ENCODE data around the gene PDSS2. TPM values are rescaled to one million over a fixed set of nuclear protein-coding genes. Genes with fewer than 3 reads are reported as not detected.

The PDSS2 gene
- total RNA-seq, 2 donors from 2014 or later, result 8.2 to 13.7 TPM

GRCh38 chr6:107209406-107210305 lies 249.7 kb downstream of the PDSS2 start:
- Histone ChIP-seq H3K27me3 (ENCODE audit: control insufficient read depth, insufficient read depth, low read length, poor library complexity, severe bottlenecking) (no peaks in the 10 kb centered on the region), H3K4me3 (ENCODE audit: low read length) (no peak overlapping the region), H3K27ac (ENCODE audit: low read depth, low read length) (no peak overlapping the region), H3K4me1 (ENCODE audit: control insufficient read depth, insufficient read depth, low read length) (no peaks in the 10 kb centered on the region), H3K36me3 (ENCODE audit: control insufficient read depth, insufficient read depth, low read length) (no peaks in the 10 kb centered on the region), H3K9me3 (ENCODE audit: control insufficient read depth, low read length) (no peaks in the 10 kb centered on the region), H3K9ac (ENCODE audit: extremely low read depth, low read length, poor library complexity, severe bottlenecking) (no peak overlapping the region)
- no peak overlapping the region for H3K4me3 Mint-ChIP-seq
- no peaks in the 10 kb centered on the region for H3K27me3 Mint-ChIP-seq (ENCODE audit: insufficient read depth)
- no peak for DNase-seq
- H3K9me3 Mint-ChIP-seq, result no peaks in the 10 kb centered on the region
- no peaks in the 10 kb centered on the region for H3K36me3 Mint-ChIP-seq (ENCODE audit: low read depth)
- no peak overlapping the region for H3K27ac Mint-ChIP-seq
- H3K4me1 Mint-ChIP-seq, result peaks cover 9% of the 10 kb centered on the region
- TF ChIP-seq CTCF (conservative IDR thresholded peaks at IDR 0.05), result no peak
- 78 to 86% methylated on average over 6 to 7 of the region's 8 CpGs for WGBS, 2 experiments (ENCODE audit: insufficient coverage in 1 of 2, insufficient read length in 1 of 2)

- peaks cover 7% of the 10 kb centered on the region for H3K9me3 Mint-ChIP-seq
- H3K4me1 Mint-ChIP-seq, result peaks cover 9% of the 10 kb centered on the region
- peaks cover 5% of the 10 kb centered on the region for H3K36me3 Mint-ChIP-seq (ENCODE audit: low read depth)
These were observed 252.0 kb downstream of the PDSS2 start for GRCh38 chr6:107207251-107207873.

More at GRCh38 chr6:107207251-107207873, 252.0 kb downstream of the PDSS2 start:
- no peak overlapping the region for H3K27ac Mint-ChIP-seq
- Histone ChIP-seq H3K36me3 (ENCODE audit: control insufficient read depth, insufficient read depth, low read length) (no peaks in the 10 kb centered on the region), H3K9me3 (ENCODE audit: control insufficient read depth, low read length) (peaks cover 7% of the 10 kb centered on the region), H3K9ac (ENCODE audit: extremely low read depth, low read length, poor library complexity, severe bottlenecking) (no peak overlapping the region), H3K27me3 (ENCODE audit: control insufficient read depth, insufficient read depth, low read length, poor library complexity, severe bottlenecking) (no peaks in the 10 kb centered on the region), H3K4me3 (ENCODE audit: low read length) (no peak overlapping the region), H3K27ac (ENCODE audit: low read depth, low read length) (no peak overlapping the region), H3K4me1 (ENCODE audit: control insufficient read depth, insufficient read depth, low read length) (no peaks in the 10 kb centered on the region)
- WGBS, 2 experiments (ENCODE audit: insufficient coverage in 1 of 2, insufficient read length in 1 of 2), result 80 to 96% methylated on average over 1 to 4 of the region's 4 CpGs
- TF ChIP-seq CTCF (conservative IDR thresholded peaks at IDR 0.05), result no peak
- H3K27me3 Mint-ChIP-seq (ENCODE audit: insufficient read depth), result no peaks in the 10 kb centered on the region
- no peak overlapping the region for H3K4me3 Mint-ChIP-seq
- no peak for DNase-seq
